ENCODE measurements around the gene KRT77.

GRCh38 chr12:52740584-52740983, 37.3 kb upstream of the KRT77 start:
- TF ChIP-seq, protein P1, sequence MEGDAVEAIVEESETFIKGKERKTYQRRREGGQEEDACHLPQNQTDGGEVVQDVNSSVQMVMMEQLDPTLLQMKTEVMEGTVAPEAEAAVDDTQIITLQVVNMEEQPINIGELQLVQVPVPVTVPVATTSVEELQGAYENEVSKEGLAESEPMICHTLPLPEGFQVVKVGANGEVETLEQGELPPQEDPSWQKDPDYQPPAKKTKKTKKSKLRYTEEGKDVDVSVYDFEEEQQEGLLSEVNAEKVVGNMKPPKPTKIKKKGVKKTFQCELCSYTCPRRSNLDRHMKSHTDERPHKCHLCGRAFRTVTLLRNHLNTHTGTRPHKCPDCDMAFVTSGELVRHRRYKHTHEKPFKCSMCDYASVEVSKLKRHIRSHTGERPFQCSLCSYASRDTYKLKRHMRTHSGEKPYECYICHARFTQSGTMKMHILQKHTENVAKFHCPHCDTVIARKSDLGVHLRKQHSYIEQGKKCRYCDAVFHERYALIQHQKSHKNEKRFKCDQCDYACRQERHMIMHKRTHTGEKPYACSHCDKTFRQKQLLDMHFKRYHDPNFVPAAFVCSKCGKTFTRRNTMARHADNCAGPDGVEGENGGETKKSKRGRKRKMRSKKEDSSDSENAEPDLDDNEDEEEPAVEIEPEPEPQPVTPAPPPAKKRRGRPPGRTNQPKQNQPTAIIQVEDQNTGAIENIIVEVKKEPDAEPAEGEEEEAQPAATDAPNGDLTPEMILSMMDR (conservative IDR thresholded peaks at IDR 0.05; ENCODE audit: low read depth, low read length) = no peak
- TF ChIP-seq EZH2 (IDR thresholded peaks at IDR 0.05; ENCODE audit: low read length, unreplicated experiment) = no peak

Data from PC-3 (cell line).